MCF 10A (cell line): ENCODE data around the gene CBLC. TPM values are rescaled to one million over a fixed set of nuclear protein-coding genes. Genes with fewer than 3 reads are reported as not detected.

Source experiments
- Bru-seq: library from RNA; stranded (reverse); fragments of 400-500 nt; gene quantifications from one replicate; lab custom pipeline; 2021; lab: Mats Ljungman, UMichigan
- BruChase-seq, 2 experiments: library from RNA; stranded (reverse); fragments of 400-500 nt; gene quantifications; one replicate each; lab custom pipeline; 2021; lab: Mats Ljungman, UMichigan
- BruUV-seq: library from RNA; stranded (reverse); fragments of 400-500 nt; replicated peaks from 2 replicates; lab custom pipeline; 2021; lab: Mats Ljungman, UMichigan
- CTCF ChIA-PET: fragments of 300-600 bp; sonication (Branson Sonifier 250); formaldehyde crosslinking; extraction: SDS; loops from one replicate; lab custom pipeline; 2021; ENCODE audit warnings: antibody characterized with exemption, inconsistent platforms; lab: Yijun Ruan, JAX
- POLR2A ChIA-PET: fragments of 300-600, 350-650 bp; sonication (Branson Sonifier 250); formaldehyde crosslinking; extraction: SDS; loops from one replicate; lab custom pipeline; 2020; ENCODE audit warnings: antibody characterized with exemption, inconsistent platforms; lab: Yijun Ruan, JAX
- DNase-seq: peaks from one replicate; pipeline ENCODE4 v3.0.0-alpha.2; 2018; ENCODE audit not compliant: unreplicated experiment
- H3K27ac Mint-ChIP-seq: one replicate; pipeline ENCODE4 v1.8.0; 2022; ENCODE audit warnings: mild to moderate bottlenecking, low read depth, mixed read lengths; ENCODE audit not compliant: unreplicated experiment
- H3K27me3 Mint-ChIP-seq: one replicate; pipeline ENCODE4 v1.8.0; 2022; ENCODE audit warnings: mixed read lengths; ENCODE audit not compliant: insufficient read depth, unreplicated experiment
- H3K36me3 Mint-ChIP-seq: one replicate; pipeline ENCODE4 v1.8.0; 2022; ENCODE audit warnings: mild to moderate bottlenecking, moderate library complexity, mixed read lengths; ENCODE audit not compliant: insufficient read depth, unreplicated experiment
- H3K4me1 Mint-ChIP-seq: one replicate; pipeline ENCODE4 v1.8.0; 2022; ENCODE audit warnings: mixed read lengths; ENCODE audit not compliant: insufficient read depth, unreplicated experiment
- H3K4me3 Mint-ChIP-seq: one replicate; pipeline ENCODE4 v1.8.0; 2022; ENCODE audit warnings: mild to moderate bottlenecking, moderate library complexity, mixed read lengths; ENCODE audit not compliant: unreplicated experiment
- H3K9me3 Mint-ChIP-seq: one replicate; pipeline ENCODE4 v1.8.0; 2022; ENCODE audit warnings: mixed read lengths; ENCODE audit not compliant: unreplicated experiment
- intact Hi-C: fragments of 100-400 bp; cut with micrococcal nuclease; formaldehyde crosslinking; loops from 2 replicates; pipeline ENCODE4 v1.14.1; 2022
- long read RNA-seq: library from polyadenylated mRNA; stranded (forward); transcript quantifications from one replicate; pipeline ENCODE4 v2.0.0, GENCODE V29; 2022
- total RNA-seq: library from RNA; stranded (reverse); gene quantifications from 2 replicates; pipeline ENCODE4 v1.2.3, GENCODE V29; 2022
- TF ChIP-seq, protein P1 (sequence below): fragments of 200-600 bp; IDR thresholded peaks from one replicate; pipeline ENCODE4 v1.8.0; 2022; ENCODE audit warnings: antibody characterized with exemption, mild to moderate bottlenecking; ENCODE audit not compliant: unreplicated experiment

CBLC gene, protein sequence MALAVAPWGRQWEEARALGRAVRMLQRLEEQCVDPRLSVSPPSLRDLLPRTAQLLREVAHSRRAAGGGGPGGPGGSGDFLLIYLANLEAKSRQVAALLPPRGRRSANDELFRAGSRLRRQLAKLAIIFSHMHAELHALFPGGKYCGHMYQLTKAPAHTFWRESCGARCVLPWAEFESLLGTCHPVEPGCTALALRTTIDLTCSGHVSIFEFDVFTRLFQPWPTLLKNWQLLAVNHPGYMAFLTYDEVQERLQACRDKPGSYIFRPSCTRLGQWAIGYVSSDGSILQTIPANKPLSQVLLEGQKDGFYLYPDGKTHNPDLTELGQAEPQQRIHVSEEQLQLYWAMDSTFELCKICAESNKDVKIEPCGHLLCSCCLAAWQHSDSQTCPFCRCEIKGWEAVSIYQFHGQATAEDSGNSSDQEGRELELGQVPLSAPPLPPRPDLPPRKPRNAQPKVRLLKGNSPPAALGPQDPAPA
- total RNA-seq (9.6 and 14.6 TPM in 2 replicates), Bru-seq, nascent RNA (percentile 46 among the genes with signal in this experiment), BruChase-seq, experiment 1, labeled RNA remaining after a 6-hour chase (percentile 39 among the genes with signal in this experiment), BruChase-seq, experiment 2, labeled RNA remaining after a 2-hour chase (percentile 38 among the genes with signal in this experiment)
- long read RNA-seq, transcript CBLC-201 (11 exons, 1,579 nt) = major isoform, 26 of 33 reads
- long read RNA-seq, partial matches to known transcripts = 0 of 33 reads
- long read RNA-seq, other reads (novel, unspliced or antisense) = 4 of 33 reads

DNA sequence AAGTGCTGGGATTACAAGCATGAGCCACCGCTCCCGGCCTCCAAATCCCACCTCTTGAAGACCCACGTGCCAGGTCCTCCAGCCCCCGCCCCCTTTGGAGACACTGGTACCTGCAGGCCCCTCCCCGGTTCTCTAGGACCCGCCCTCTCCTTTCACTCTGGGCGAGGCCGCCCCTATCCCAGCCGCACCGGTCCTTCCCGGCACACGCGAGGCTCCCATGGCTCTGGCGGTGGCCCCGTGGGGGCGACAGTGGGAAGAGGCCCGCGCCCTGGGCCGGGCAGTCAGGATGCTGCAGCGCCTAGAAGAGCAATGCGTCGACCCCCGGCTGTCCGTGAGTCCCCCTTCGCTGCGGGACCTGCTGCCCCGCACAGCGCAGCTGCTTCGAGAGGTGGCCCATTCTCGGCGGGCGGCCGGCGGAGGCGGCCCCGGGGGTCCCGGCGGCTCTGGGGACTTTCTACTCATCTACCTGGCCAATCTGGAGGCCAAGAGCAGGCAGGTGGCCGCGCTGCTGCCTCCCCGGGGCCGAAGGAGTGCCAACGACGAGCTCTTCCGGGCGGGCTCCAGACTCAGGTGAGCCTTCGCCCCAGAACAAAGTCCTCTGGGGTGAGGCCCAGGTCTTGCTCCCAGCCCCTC, at the start of gene CBLC:
Gene CBLC (plus strand): TSS at position 176 of the 633 bp plus-strand sequence. CDS start 42 bp downstream, at position 218.
- Mint-ChIP-seq H3K9me3 (no peaks in the 10 kb centered on the region), H3K27ac (peak within 1 kb of the TSS; percentile 40)

GRCh38 chr19:44728178-44728577, 49.5 kb upstream of the CBLC start:
- TF ChIP-seq, protein P1, sequence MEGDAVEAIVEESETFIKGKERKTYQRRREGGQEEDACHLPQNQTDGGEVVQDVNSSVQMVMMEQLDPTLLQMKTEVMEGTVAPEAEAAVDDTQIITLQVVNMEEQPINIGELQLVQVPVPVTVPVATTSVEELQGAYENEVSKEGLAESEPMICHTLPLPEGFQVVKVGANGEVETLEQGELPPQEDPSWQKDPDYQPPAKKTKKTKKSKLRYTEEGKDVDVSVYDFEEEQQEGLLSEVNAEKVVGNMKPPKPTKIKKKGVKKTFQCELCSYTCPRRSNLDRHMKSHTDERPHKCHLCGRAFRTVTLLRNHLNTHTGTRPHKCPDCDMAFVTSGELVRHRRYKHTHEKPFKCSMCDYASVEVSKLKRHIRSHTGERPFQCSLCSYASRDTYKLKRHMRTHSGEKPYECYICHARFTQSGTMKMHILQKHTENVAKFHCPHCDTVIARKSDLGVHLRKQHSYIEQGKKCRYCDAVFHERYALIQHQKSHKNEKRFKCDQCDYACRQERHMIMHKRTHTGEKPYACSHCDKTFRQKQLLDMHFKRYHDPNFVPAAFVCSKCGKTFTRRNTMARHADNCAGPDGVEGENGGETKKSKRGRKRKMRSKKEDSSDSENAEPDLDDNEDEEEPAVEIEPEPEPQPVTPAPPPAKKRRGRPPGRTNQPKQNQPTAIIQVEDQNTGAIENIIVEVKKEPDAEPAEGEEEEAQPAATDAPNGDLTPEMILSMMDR = no peak
- no TSS peak for BruUV-seq
- no peak overlapping the region for H3K4me3 Mint-ChIP-seq
- H3K27me3 Mint-ChIP-seq = no peaks in the 10 kb centered on the region
- peaks cover 10% of the 10 kb centered on the region for H3K4me1 Mint-ChIP-seq
- no peaks in the 10 kb centered on the region for H3K36me3 Mint-ChIP-seq
- intact Hi-C loops = no loop called here
- DNase-seq = no peak
- CTCF ChIA-PET = interaction anchor here (1.2 to 10.4 kb wide), 2 partner anchors 13 to 45 kb away, joined by 3 to 414 read pairs; partner anchors contain the start of gene CBLC
- H3K27ac Mint-ChIP-seq = no peak overlapping the region
- H3K9me3 Mint-ChIP-seq = no peaks in the 10 kb centered on the region
- POLR2A ChIA-PET = interaction anchor here (0.6 to 1.0 kb wide), 2 partner anchors 13 to 115 kb away, joined by 3 to 4 read pairs; no protein-coding TSS in a partner anchor

More for the DNA sequence above, at the start of gene CBLC:
- intact Hi-C loops = no loop called here
- ChIA-PET CTCF (interaction anchor here (1.1 to 19.2 kb wide), 4 partner anchors 8 to 67 kb away, joined by 3 to 414 read pairs (median 4); no protein-coding TSS in a partner anchor), POLR2A (interaction anchor here (0.6 to 1.7 kb wide), 3 partner anchors 8 to 678 kb away, joined by 3 to 4 read pairs (median 4); no protein-coding TSS in a partner anchor)
- DNase-seq = peak; percentile 95
- no peaks in the 10 kb centered on the region for H3K27me3 Mint-ChIP-seq
- TF ChIP-seq, protein P1 = no peak
- BruUV-seq = no TSS peak
- H3K4me3 Mint-ChIP-seq = peak within 1 kb of the TSS; percentile 58
- H3K4me1 Mint-ChIP-seq = peaks cover 19% of the 10 kb centered on the region
- peaks cover 5% of the 10 kb centered on the region for H3K36me3 Mint-ChIP-seq

- CTCF ChIA-PET = interaction anchor here (0.6 to 1.4 kb wide), 5 partner anchors 10 to 115 kb away, joined by 3 to 4 read pairs (median 3); no protein-coding TSS in a partner anchor
- BruUV-seq = no TSS peak
- Mint-ChIP-seq H3K27ac (no peak overlapping the region), H3K36me3 (no peaks in the 10 kb centered on the region), H3K9me3 (no peaks in the 10 kb centered on the region), H3K27me3 (no peaks in the 10 kb centered on the region), H3K4me3 (no peak overlapping the region), H3K4me1 (peaks cover 4% of the 10 kb centered on the region)
- DNase-seq = no peak
- POLR2A ChIA-PET = no interaction called here
- intact Hi-C loops = no loop called here
- TF ChIP-seq, protein P1 = no peak
Measured at GRCh38 chr19:44729516-44730033, 48.1 kb upstream of the CBLC start.
